HepG2 (cell line): ENCODE results near the gene GNB1. TPM values are rescaled to one million over a fixed set of nuclear protein-coding genes. Genes with fewer than 3 reads are reported as not detected.

Source experiments
- CCAR2 ChIP-seq: fragments of 200-400 bp; formaldehyde crosslinking; optimal IDR thresholded peaks from 2 replicates; pipeline ENCODE3; 2018; ENCODE audit warnings: low read depth, mild to moderate bottlenecking, low read length, moderate library complexity
- EED ChIP-seq: sonication (generic); formaldehyde crosslinking; IDR thresholded peaks from 2 replicates; pipeline ENCODE4 v1.5.0; 2020; ENCODE audit warnings: mild to moderate bottlenecking, missing genetic modification reagents
- MED13 ChIP-seq: sonication (generic); formaldehyde crosslinking; IDR thresholded peaks from 2 replicates; pipeline ENCODE4 v1.5.0; 2020; ENCODE audit warnings: missing genetic modification reagents
- MYNN ChIP-seq: sonication (generic); formaldehyde crosslinking; IDR thresholded peaks from 2 replicates; pipeline ENCODE4 v1.4.0; 2020; ENCODE audit warnings: mild to moderate bottlenecking, low read depth, missing genetic modification reagents
- NFATC3 ChIP-seq: sonication (generic); formaldehyde crosslinking; IDR thresholded peaks from 2 replicates; pipeline ENCODE4 v1.5.1; 2020; ENCODE audit warnings: mild to moderate bottlenecking, missing genetic modification reagents
- NR1H2 ChIP-seq: sonication (generic); formaldehyde crosslinking; IDR thresholded peaks from 2 replicates; pipeline ENCODE4 v1.8.1; 2022; ENCODE audit warnings: low read depth, missing genetic modification reagents, borderline replicate concordance
- RBAK ChIP-seq: sonication (generic); formaldehyde crosslinking; IDR thresholded peaks from 2 replicates; pipeline ENCODE4 v1.5.1; 2020; ENCODE audit warnings: mild to moderate bottlenecking, missing genetic modification reagents
- SMAD3 ChIP-seq: sonication (generic); formaldehyde crosslinking; IDR thresholded peaks from 2 replicates; pipeline ENCODE4 v1.4.0; 2020; ENCODE audit warnings: missing genetic modification reagents
- SMYD3 ChIP-seq: sonication (generic); formaldehyde crosslinking; IDR thresholded peaks from 2 replicates; pipeline ENCODE4 v1.8.1; 2023; ENCODE audit warnings: mild to moderate bottlenecking, missing genetic modification reagents
- SYNCRIP ChIP-seq: fragments of 200-400 bp; formaldehyde crosslinking; IDR thresholded peaks from 2 replicates; pipeline ENCODE4 v1.6.1; 2018; ENCODE audit warnings: mild to moderate bottlenecking, low read depth, low read length; ENCODE audit not compliant: insufficient read depth
- TARDBP ChIP-seq: sonication (generic); formaldehyde crosslinking; IDR thresholded peaks from 2 replicates; pipeline ENCODE4 v1.8.0; 2022; ENCODE audit warnings: mild to moderate bottlenecking, missing genetic modification reagents
- ZBTB21 ChIP-seq: sonication (generic); formaldehyde crosslinking; IDR thresholded peaks from 2 replicates; pipeline ENCODE4 v1.4.0; 2020; ENCODE audit warnings: missing genetic modification reagents
- ZC3H4 ChIP-seq: sonication (generic); formaldehyde crosslinking; IDR thresholded peaks from 2 replicates; pipeline ENCODE4 v1.4.0; 2020; ENCODE audit warnings: missing genetic modification reagents, borderline replicate concordance
- ZFP36L1 ChIP-seq: sonication (generic); formaldehyde crosslinking; IDR thresholded peaks from 2 replicates; pipeline ENCODE4 v1.8.0; 2022; ENCODE audit warnings: mild to moderate bottlenecking, missing genetic modification reagents, moderate library complexity
- ZFP62 ChIP-seq: sonication (generic); formaldehyde crosslinking; IDR thresholded peaks from 2 replicates; pipeline ENCODE4 v1.4.0; 2020; ENCODE audit warnings: missing genetic modification reagents
- ZNF121 ChIP-seq: sonication (generic); formaldehyde crosslinking; IDR thresholded peaks from 2 replicates; pipeline ENCODE4 v1.5.0; 2020; ENCODE audit warnings: mild to moderate bottlenecking, missing genetic modification reagents
- ZNF207 ChIP-seq: fragments of 450-650 bp; IDR thresholded peaks from 2 replicates; pipeline ENCODE4 v1.6.1; 2016; ENCODE audit warnings: antibody characterized with exemption, borderline replicate concordance
- ZNF296 ChIP-seq: sonication (generic); formaldehyde crosslinking; conservative IDR thresholded peaks from 2 replicates; pipeline ENCODE4 v1.5.0; 2020; ENCODE audit warnings: mild to moderate bottlenecking, missing genetic modification reagents
- ZNF501 ChIP-seq: sonication (generic); formaldehyde crosslinking; IDR thresholded peaks from 2 replicates; pipeline ENCODE4 v1.5.1; 2020; ENCODE audit warnings: mild to moderate bottlenecking, moderate library complexity, missing genetic modification reagents
- ZNF572 ChIP-seq: sonication (generic); formaldehyde crosslinking; IDR thresholded peaks from 2 replicates; pipeline ENCODE4 v1.5.1; 2020; ENCODE audit warnings: mild to moderate bottlenecking, missing genetic modification reagents
- ZNF607 ChIP-seq: sonication (generic); formaldehyde crosslinking; IDR thresholded peaks from 2 replicates; pipeline ENCODE4 v1.5.1; 2020; ENCODE audit warnings: missing genetic modification reagents, mild to moderate bottlenecking, borderline replicate concordance
- ZNF644 ChIP-seq: IDR thresholded peaks from 2 replicates; pipeline ENCODE4 v1.6.1; 2016; ENCODE audit warnings: low read depth
- ZNF749 ChIP-seq: sonication (generic); formaldehyde crosslinking; IDR thresholded peaks from 2 replicates; pipeline ENCODE4 v1.8.0; 2022; ENCODE audit warnings: mild to moderate bottlenecking, missing genetic modification reagents, moderate library complexity, borderline replicate concordance
- ZNF790 ChIP-seq: sonication (generic); formaldehyde crosslinking; IDR thresholded peaks from 2 replicates; pipeline ENCODE4 v1.8.0; 2022; ENCODE audit warnings: missing genetic modification reagents, mild to moderate bottlenecking, borderline replicate concordance
- ZNF816 ChIP-seq: sonication (generic); formaldehyde crosslinking; IDR thresholded peaks from 2 replicates; pipeline ENCODE4 v1.8.0; 2022; ENCODE audit warnings: missing genetic modification reagents, mild to moderate bottlenecking, borderline replicate concordance
- polyA plus RNA-seq, 8 experiments: library from polyadenylated mRNA; depleted of rRNA in 3 of 8; stranded (reverse) in 7 of 8; unstranded in 1 of 8; fragments of >200 nt; fragmentation: Illumina TruSeq in 4 of 8; extraction: Trizol in 4 of 8; gene quantifications; 2 replicates each; pipeline versions ENCODE4 v1.2.1 to v1.2.3, GENCODE V29; 2011 to 2016; ENCODE audit warnings: low read depth in 4 of 8, missing spikeins in 1 of 8, mixed read lengths in 1 of 8; ENCODE audit not compliant: insufficient read depth in 1 of 8
- total RNA-seq, 5 experiments: library from RNA; depleted of rRNA; stranded (reverse); fragments of >200 nt; fragmentation: Illumina TruSeq; extraction: Trizol; gene quantifications; 2 replicates each; pipeline ENCODE4 v1.2.3, GENCODE V29; 2016; ENCODE audit warnings: low read depth in 1 of 5
- TF ChIP-seq, protein P1 (sequence below): sonication (generic); formaldehyde crosslinking; IDR thresholded peaks from 2 replicates; pipeline ENCODE4 v1.4.0; 2020; ENCODE audit warnings: mild to moderate bottlenecking, missing genetic modification reagents
- TF ChIP-seq, protein P2 (sequence below): sonication (generic); formaldehyde crosslinking; IDR thresholded peaks from 2 replicates; pipeline ENCODE4 v1.4.0; 2020; ENCODE audit warnings: mild to moderate bottlenecking, missing genetic modification reagents

GNB1 gene
- total and polyA plus RNA-seq, 2 of the 13 experiments (the other 11 are each of a cell fraction or from before 2014, with no cell fraction given) = 66.2 to 327 TPM

DNA sequence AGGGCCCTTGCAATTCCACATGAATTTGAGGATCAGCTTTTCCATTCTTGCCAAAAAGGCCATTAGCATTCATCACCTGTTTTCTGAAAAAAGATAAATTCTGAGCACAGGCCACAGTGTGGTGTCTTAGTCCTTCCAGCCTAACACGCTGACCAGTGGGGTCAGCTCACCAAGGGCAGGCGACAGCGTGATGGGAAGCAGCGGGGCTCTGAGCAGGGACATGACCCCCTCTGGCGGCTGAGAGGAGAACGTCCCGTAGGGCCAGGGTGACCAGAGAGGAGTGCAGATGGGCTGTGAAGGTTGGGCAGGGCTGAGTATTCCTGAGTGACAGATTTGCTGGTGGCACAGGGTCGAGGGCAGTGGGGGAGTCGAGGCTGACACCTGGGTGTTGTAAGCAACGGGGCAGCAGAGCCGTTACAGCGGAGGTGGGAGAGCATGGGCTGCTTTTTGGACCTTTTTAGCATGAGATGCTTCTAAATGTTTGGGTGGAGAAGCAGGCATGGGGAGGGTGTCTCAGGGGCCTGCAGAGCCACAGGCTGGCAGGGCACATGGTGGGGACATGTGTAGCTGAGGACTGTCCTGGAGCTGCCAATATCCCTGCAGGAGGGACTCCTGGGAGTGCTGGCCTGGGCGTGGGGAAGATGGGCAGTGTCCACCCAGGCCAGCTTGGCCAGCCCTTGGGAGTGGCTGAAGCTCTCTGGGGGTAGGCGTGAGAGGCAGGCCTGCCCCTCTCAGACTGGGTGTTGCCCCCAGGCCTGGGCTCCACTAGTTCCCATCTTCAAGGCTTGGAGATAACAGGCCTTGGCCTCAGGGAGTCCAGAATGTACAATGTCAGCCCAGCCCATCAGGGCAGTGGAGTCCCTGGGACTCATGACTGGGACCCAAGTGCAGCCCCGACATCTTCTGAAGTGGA is 15.6 kb upstream of the GNB1 start (continued):
- TF ChIP-seq, protein P1, sequence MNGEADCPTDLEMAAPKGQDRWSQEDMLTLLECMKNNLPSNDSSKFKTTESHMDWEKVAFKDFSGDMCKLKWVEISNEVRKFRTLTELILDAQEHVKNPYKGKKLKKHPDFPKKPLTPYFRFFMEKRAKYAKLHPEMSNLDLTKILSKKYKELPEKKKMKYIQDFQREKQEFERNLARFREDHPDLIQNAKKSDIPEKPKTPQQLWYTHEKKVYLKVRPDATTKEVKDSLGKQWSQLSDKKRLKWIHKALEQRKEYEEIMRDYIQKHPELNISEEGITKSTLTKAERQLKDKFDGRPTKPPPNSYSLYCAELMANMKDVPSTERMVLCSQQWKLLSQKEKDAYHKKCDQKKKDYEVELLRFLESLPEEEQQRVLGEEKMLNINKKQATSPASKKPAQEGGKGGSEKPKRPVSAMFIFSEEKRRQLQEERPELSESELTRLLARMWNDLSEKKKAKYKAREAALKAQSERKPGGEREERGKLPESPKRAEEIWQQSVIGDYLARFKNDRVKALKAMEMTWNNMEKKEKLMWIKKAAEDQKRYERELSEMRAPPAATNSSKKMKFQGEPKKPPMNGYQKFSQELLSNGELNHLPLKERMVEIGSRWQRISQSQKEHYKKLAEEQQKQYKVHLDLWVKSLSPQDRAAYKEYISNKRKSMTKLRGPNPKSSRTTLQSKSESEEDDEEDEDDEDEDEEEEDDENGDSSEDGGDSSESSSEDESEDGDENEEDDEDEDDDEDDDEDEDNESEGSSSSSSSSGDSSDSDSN = peak; percentile 46
- TF ChIP-seq ZNF207 (no peak), EED (CRISPR knock-in tag) (no peak), ZNF296 (peak; percentile 95; the same call in 1 of the 2 replicates), NR1H2 (CRISPR knock-in tag) (no peak), MYNN (CRISPR knock-in tag) (no peak), ZNF749 (CRISPR knock-in tag) (no peak), ZNF501 (CRISPR knock-in tag) (no peak; the same call in 1 of the 2 replicates), MED13 (CRISPR knock-in tag) (no peak), ZNF121 (CRISPR knock-in tag) (peak; percentile 99), ZBTB21 (CRISPR knock-in tag) (no peak), CCAR2 (no peak), RBAK (CRISPR knock-in tag) (no peak), TARDBP (CRISPR knock-in tag) (peak; percentile 84), ZFP62 (CRISPR knock-in tag) (no peak), ZNF607 (no peak), ZNF644 (CRISPR knock-in tag) (0 out of 2 replicates have a peak, but pooled peaks have one; percentile 14), ZNF790 (no peak), ZFP36L1 (CRISPR knock-in tag) (no peak), SMYD3 (CRISPR knock-in tag) (no peak), ZNF572 (CRISPR knock-in tag) (no peak), SYNCRIP (no peak), NFATC3 (CRISPR knock-in tag) (no peak), SMAD3 (peak; percentile 81), ZC3H4 (CRISPR knock-in tag) (no peak), ZNF816 (CRISPR knock-in tag) (no peak)
- TF ChIP-seq, protein P2, sequence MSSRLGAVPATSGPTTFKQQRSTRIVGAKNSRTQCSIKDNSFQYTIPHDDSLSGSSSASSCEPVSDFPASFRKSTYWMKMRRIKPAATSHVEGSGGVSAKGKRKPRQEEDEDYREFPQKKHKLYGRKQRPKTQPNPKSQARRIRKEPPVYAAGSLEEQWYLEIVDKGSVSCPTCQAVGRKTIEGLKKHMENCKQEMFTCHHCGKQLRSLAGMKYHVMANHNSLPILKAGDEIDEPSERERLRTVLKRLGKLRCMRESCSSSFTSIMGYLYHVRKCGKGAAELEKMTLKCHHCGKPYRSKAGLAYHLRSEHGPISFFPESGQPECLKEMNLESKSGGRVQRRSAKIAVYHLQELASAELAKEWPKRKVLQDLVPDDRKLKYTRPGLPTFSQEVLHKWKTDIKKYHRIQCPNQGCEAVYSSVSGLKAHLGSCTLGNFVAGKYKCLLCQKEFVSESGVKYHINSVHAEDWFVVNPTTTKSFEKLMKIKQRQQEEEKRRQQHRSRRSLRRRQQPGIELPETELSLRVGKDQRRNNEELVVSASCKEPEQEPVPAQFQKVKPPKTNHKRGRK = no peak
